Fibroblast of the aortic adventitia (primary cell): Measurements from ENCODE around the gene OTOP3. TPM values are rescaled to one million over a fixed set of nuclear protein-coding genes. Genes with fewer than 3 reads are reported as not detected.

Source experiments
- DNase-seq: peaks from one replicate; pipeline ENCODE4 v3.0.0-alpha.2; 2010; ENCODE audit warnings: low read depth
- H3K4me3 ChIP-seq: 2 replicates; pipeline ENCODE4 v1.5.1; 2011; ENCODE audit warnings: low read depth, mild to moderate bottlenecking, control low read depth, low read length, moderate library complexity
- total RNA-seq: library from RNA; depleted of rRNA; stranded (reverse); fragments of >200 nt; gene quantifications from 2 replicates; pipeline ENCODE4 v1.2.3, GENCODE V29; 2012; ENCODE audit warnings: low replicate concordance
- TF ChIP-seq, protein P1 (sequence below): IDR thresholded peaks from 2 replicates; pipeline ENCODE4 v1.5.1; 2011; ENCODE audit warnings: mild to moderate bottlenecking, low read length, control low read depth, inconsistent platforms; ENCODE audit not compliant: insufficient read depth

Gene OTOP3
- total RNA-seq, 1 donor = not detected

DNA sequence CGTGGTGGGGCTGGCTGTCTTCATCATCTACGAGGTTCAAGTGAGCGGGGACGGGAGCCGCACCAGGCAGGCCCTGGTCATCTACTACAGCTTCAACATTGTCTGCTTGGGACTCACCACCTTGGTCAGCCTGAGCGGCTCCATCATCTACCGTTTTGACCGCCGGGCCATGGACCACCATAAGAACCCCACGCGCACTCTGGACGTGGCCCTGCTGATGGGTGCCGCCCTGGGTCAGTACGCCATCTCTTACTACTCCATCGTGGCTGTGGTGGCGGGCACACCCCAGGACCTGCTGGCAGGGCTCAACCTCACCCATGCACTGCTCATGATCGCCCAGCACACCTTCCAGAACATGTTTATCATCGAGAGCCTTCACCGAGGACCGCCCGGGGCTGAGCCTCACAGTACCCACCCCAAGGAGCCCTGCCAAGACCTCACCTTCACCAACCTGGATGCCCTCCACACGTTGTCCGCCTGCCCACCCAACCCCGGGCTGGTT, 5.1 kb upstream of the OTOP3 start:
- no peak for DNase-seq
- TF ChIP-seq, protein P1, sequence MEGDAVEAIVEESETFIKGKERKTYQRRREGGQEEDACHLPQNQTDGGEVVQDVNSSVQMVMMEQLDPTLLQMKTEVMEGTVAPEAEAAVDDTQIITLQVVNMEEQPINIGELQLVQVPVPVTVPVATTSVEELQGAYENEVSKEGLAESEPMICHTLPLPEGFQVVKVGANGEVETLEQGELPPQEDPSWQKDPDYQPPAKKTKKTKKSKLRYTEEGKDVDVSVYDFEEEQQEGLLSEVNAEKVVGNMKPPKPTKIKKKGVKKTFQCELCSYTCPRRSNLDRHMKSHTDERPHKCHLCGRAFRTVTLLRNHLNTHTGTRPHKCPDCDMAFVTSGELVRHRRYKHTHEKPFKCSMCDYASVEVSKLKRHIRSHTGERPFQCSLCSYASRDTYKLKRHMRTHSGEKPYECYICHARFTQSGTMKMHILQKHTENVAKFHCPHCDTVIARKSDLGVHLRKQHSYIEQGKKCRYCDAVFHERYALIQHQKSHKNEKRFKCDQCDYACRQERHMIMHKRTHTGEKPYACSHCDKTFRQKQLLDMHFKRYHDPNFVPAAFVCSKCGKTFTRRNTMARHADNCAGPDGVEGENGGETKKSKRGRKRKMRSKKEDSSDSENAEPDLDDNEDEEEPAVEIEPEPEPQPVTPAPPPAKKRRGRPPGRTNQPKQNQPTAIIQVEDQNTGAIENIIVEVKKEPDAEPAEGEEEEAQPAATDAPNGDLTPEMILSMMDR = no peak
- H3K4me3 ChIP-seq = no peak overlapping the region

DNA sequence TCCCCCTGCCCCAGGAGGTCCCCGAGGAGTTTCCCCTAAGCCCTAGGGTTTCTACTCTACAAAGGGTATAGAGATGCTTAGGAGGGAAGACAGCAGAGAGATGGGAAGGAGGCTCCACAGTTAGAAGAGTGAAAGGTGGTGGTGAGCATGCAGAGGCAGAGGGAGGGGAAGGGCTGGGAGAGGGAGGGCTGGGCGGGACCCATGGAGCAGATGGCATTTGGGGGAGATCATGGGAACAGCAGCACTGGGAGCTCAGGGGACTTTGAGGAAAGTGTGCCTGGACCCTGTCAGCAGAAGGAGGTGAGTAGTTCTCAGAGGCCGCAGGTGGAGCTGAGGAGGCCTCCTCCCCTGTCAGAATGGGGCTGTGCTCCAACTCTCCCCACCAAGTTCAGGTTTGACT, 650 bp upstream of the OTOP3 start:
- no peak overlapping the region for H3K4me3 ChIP-seq
- DNase-seq = no peak
- TF ChIP-seq, protein P1 = no peak

DNA sequence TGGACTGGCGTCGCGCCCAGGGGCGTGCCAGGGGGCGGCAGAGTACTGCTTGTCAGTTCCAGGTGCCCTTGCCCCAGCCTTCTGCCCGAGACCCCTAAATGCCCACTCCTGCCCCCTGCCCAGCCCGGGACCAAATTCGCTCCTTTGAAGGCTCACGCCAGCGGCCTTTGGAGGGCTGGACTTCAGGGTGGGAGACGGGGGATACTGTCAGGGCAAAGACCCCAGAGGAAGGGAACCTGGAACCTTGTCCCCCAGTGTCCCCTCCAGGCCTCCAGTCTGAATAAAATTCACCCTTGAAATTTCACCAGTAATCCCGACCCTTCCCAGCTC, 737 bp downstream of the OTOP3 start:
- TF ChIP-seq, protein P1 = no peak
- no peak overlapping the region for H3K4me3 ChIP-seq
- DNase-seq = no peak

DNA sequence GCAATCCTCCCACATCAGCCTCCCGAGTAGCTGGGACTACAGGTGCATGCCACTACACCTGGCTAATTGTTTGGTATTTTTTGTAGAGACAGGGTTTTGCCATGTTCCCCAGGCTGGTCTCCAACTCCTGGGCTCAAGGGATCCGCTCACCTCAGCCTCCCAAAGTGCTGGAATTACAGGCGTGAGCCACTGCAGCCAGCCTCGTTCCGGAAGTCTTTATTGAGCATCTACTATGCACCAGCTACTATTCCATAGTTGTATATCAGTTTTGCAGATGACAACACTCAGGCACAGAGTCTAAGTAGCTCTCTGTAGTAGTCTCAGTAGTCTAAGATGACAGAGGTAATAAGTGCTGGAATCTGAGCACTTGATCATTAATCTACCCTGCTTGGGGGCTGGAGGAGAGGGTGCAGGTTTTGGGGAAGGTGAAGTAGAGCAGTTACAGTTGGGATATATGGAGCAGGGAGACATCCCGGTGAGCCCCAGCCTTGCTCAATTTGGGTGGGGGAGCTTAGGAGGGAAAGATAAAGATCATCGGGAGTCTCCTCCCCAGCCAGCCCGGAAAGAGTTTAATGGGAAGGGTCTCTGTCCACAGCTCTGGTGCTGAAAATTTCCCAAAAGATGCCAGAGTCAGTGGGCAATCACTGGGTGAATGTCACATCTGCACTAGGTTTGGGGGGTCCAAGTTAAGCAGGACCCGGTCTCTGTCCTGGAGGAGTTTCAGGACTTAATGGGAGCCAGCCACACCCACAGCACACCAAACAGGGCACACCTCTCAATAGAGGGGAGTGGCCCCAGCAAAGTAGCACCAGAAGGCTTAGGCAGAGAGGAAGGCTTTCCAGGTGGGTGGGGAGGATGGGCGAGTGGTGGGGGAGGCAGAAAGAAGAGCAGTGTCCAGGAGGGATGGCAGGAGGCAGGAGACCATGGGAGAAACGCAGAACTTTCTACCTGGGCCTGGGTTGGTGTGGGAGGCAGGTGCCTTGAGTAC, 1.7 kb downstream of the OTOP3 start:
- DNase-seq = no peak
- TF ChIP-seq, protein P1 = no peak
- no peak overlapping the region for H3K4me3 ChIP-seq

DNA sequence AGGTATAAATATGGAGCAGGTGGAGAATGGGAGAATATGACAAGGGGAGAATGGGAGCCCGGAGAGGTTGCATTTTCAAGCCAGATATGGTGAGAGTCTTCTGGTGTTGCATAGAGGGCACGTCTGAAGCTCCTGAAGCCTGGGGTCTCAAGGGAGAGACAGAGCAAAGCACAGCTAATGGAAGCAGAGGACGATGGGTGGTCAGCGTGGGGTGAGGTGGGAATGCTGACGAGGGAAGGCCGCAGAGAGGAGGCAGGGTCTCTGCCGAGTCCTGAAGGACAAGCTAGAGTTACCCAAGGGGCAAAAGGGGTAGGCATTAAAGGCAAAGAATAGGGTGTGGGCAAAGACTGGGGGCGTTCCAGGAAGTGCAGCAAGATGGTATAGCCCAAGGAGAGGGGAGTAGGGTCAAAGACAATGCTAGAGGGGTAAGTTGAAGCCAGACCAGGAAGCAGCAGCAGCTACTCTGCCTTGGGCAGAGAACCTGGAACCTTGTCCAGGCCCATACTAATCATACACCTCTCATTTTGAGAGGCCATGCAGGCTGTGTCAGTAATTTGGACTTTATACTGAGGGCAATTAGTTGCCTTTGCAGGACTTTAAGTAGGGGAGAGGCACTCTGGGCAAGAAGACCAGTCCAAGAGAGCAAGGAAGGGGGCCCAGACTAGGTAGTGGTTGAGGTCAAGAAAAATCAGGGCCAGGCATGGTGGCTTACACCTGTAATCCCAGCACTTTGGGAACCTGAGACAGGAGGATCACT, 2.7 kb downstream of the OTOP3 start:
- no peak for DNase-seq
- H3K4me3 ChIP-seq = no peak overlapping the region
- TF ChIP-seq, protein P1 = no peak

DNA sequence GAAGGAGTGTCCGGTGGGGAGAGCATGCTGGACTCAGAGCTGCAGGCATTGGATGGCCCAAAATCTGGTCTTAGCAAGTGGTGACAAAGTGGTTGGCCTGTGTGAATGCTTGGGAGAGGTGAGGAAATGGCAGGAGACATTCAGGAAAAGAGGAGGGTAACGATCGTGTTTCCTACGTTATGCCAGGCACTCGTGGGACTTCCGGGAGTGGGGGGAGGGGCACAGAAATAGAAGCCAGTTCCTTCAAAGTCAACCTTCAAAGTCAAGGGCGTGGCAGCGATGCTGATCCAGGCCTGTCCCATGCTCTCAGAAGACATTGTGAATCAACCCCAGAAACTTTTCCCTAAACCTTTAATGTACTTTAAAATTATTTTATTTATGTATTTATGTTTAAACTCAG, 3.8 kb downstream of the OTOP3 start:
- no peak for DNase-seq
- TF ChIP-seq, protein P1 = no peak
- H3K4me3 ChIP-seq = no peak overlapping the region
